NOMO-1 (cell line): ENCODE results near the gene METTL1.

Source experiments
- DNase-seq, 2 experiments: peaks; one replicate each; lab custom pipeline; 2025; ENCODE audit not compliant: unreplicated experiment in 2 of 2; lab: John Stamatoyannopoulos, UW

METTL1 gene

GRCh38 chr12:57771236-57771872, 551 bp downstream of the METTL1 start:
- peak; percentile 83 to 92 for DNase-seq

GRCh38 chr12:57770734-57771133, 1.2 kb downstream of the METTL1 start:
- DNase-seq = no peak

GRCh38 chr12:57769594-57769993, 2.3 kb downstream of the METTL1 start:
- no peak for DNase-seq

GRCh38 chr12:57767876-57768275, 4.0 kb downstream of the METTL1 start:
- DNase-seq = no peak

GRCh38 chr12:57767305-57767698, 4.6 kb downstream of the METTL1 start:
- DNase-seq = no peak

- no peak for DNase-seq
Measured at GRCh38 chr12:57766464-57767304, 5.2 kb downstream of the METTL1 start, which contains the start of gene CYP27B1. TSS of gene CYP27B1 (minus strand) at chr12:57767078. CDS start at chr12:57767041, 37 bp downstream.

GRCh38 chr12:57765698-57766463, 6.0 kb downstream of the METTL1 start:
- peak in 1 of 2 experiments; percentile 5 for DNase-seq

- DNase-seq = peak in 1 of 2 experiments; percentile 45
Measured at GRCh38 chr12:57765003-57765697, 6.8 kb downstream of the METTL1 start.

GRCh38 chr12:57764662-57765002, 7.3 kb downstream of the METTL1 start:
- DNase-seq = no peak

GRCh38 chr12:57763881-57764661, 7.8 kb downstream of the METTL1 start:
- DNase-seq = no peak

GRCh38 chr12:57762463-57762862, 9.4 kb downstream of the METTL1 start:
- no peak for DNase-seq

GRCh38 chr12:57761391-57761998, 10.4 kb downstream of the METTL1 start:
- no peak for DNase-seq

GRCh38 chr12:57760347-57760982, 11.4 kb downstream of the METTL1 start:
- DNase-seq = no peak

GRCh38 chr12:57759360-57759980, 12.4 kb downstream of the METTL1 start:
- peak in 1 of 2 experiments; percentile 28 for DNase-seq

GRCh38 chr12:57758552-57759359, 13.1 kb downstream of the METTL1 start:
- no peak for DNase-seq

- DNase-seq = no peak
Measured at GRCh38 chr12:57757771-57758170, 14.1 kb downstream of the METTL1 start.

GRCh38 chr12:57756406-57757341, 15.2 kb downstream of the METTL1 start:
- peak; percentile 42 to 58 for DNase-seq
